ACC112 (cell line): ENCODE data around the gene TRABD2B.

ENCODE experiments used
- H2AFZ ChIP-seq: fragments of 200-600 bp; sonication (generic); one replicate; pipeline ENCODE4 v1.6.0; 2017; ENCODE audit warnings: antibody characterized with exemption, low read length; ENCODE audit not compliant: unreplicated experiment
- H3K27ac ChIP-seq: fragments of 200-600 bp; sonication (generic); 2 replicates; pipeline ENCODE4 v1.5.1; 2014; ENCODE audit warnings: low read depth, mild to moderate bottlenecking, antibody characterized with exemption, low read length, moderate library complexity
- H3K27me3 ChIP-seq: fragments of 200-600 bp; sonication (generic); 2 replicates; pipeline ENCODE4 v1.6.1; 2014; ENCODE audit warnings: mild to moderate bottlenecking, antibody characterized with exemption, low read length, moderate library complexity, mixed read lengths; ENCODE audit not compliant: insufficient read depth
- H3K36me3 ChIP-seq: fragments of 200-600 bp; sonication (generic); 2 replicates; pipeline ENCODE4 v1.6.1; 2016; ENCODE audit warnings: mild to moderate bottlenecking, antibody characterized with exemption, low read length, moderate library complexity, mixed read lengths; ENCODE audit not compliant: insufficient read depth
- H3K4me1 ChIP-seq: fragments of 200-600 bp; sonication (generic); one replicate; pipeline ENCODE4 v1.6.1; 2016; ENCODE audit warnings: low read length, mixed read lengths; ENCODE audit not compliant: insufficient read depth, unreplicated experiment, control insufficient read depth
- H3K4me3 ChIP-seq: fragments of 200-600 bp; sonication (generic); 2 replicates; pipeline ENCODE4 v1.5.1; 2014; ENCODE audit warnings: mild to moderate bottlenecking, low read depth, low read length
- H3K79me2 ChIP-seq: fragments of 200-600 bp; sonication (generic); one replicate; pipeline ENCODE4 v1.6.0; 2016; ENCODE audit warnings: low read length; ENCODE audit not compliant: control insufficient read depth, unreplicated experiment, insufficient read depth

The TRABD2B gene

DNA sequence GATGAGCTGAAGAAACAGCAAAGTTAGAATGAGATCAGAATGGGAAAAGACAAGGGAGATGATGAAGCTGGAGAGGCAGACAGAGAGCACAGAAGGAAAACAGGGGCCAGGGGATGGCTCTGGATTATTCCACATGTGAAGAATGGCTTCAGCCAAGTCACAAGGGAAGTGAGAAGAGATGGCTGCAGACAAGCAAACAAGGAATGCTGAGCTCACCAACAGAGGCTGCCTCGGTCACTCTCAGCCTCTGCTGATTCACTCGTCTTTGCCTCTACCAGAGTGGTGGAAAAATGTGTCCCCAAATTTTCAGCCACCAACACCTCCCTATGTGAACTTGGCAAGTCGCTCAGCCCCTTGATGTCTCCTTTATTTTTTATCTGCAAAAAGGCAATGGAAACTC is 46.7 kb downstream of the TRABD2B start:
- Histone ChIP-seq H3K4me1 (no peaks in the 10 kb centered on the region), H3K27ac (no peak overlapping the region), H3K4me3 (no peak overlapping the region), H2AFZ (no peak overlapping the region), H3K27me3 (no peaks in the 10 kb centered on the region), H3K36me3 (no peaks in the 10 kb centered on the region), H3K79me2 (no peaks in the 10 kb centered on the region)

DNA sequence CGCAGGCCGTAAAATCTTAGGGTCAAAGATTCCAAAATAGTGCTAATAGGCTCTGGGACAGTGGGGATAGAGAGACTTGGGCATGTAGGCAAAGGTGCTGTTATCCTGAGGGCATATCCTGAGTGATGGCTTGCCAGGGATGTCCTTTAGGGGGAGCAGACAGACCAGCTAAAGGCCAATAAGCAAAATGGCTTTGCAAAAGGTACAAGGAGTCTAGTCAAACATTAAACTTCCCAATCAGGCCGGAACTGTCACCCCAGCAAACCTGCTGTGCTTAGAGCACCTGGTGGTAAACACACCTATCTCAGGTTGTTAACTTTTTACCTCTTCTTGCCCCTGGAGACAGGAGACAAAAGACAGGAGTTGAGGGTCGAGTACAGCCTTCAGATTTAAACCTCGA is 49.1 kb downstream of the TRABD2B start:
- H3K4me1 ChIP-seq = no peaks in the 10 kb centered on the region
- no peaks in the 10 kb centered on the region for H3K79me2 ChIP-seq
- H3K27ac ChIP-seq = no peak overlapping the region
- no peak overlapping the region for H2AFZ ChIP-seq
- no peaks in the 10 kb centered on the region for H3K27me3 ChIP-seq
- H3K4me3 ChIP-seq = no peak overlapping the region
- no peaks in the 10 kb centered on the region for H3K36me3 ChIP-seq

DNA sequence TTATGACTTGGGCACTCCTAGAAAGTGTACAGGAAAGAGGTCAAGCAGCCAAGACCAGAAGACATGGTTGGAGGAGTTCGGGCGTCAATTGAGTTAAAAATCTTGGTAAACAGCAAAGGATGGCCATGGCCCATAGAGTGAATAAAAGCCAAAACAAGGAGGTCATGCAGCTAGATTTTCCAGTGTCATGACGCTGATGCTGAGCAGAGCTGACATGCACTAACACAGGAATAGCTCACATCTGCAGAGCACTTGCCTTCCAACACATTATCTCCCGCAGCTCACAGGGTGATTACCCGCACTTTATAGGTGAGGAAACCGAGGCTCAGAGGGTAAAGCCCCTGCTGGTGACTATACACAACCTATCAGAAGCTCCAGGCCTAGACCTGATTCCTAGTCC is 49.7 kb downstream of the TRABD2B start:
- H3K27ac ChIP-seq = no peak overlapping the region

DNA sequence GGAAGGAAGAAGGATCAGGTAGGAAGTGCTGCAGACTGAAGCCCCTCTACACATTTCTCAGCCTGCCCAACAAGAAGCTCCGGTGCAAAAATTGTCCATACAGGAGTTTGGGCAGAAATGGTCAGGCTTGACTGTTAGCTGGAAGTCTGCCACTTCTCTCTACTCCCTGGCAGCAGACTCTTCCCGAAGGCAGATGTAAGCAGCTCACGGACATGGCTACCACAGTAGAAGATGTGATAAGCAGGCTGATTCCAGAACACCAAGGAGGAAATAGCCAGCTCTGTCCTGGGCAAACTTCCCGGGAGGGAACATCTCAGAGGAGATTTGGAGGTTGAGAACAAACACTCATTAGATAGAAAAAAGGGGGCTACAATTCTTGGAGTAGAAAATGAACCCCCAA is 52.6 kb downstream of the TRABD2B start:
- no peak overlapping the region for H3K27ac ChIP-seq
- H3K36me3 ChIP-seq = no peaks in the 10 kb centered on the region
- H2AFZ ChIP-seq = no peak overlapping the region
- no peak overlapping the region for H3K4me3 ChIP-seq
- H3K27me3 ChIP-seq = no peaks in the 10 kb centered on the region
- no peaks in the 10 kb centered on the region for H3K4me1 ChIP-seq
- H3K79me2 ChIP-seq = no peaks in the 10 kb centered on the region

More for the DNA sequence above, 49.7 kb downstream of the TRABD2B start:
- H3K4me1 ChIP-seq = no peaks in the 10 kb centered on the region
- no peak overlapping the region for H3K4me3 ChIP-seq
- no peaks in the 10 kb centered on the region for H3K36me3 ChIP-seq
- no peak overlapping the region for H2AFZ ChIP-seq
- no peaks in the 10 kb centered on the region for H3K27me3 ChIP-seq
- no peaks in the 10 kb centered on the region for H3K79me2 ChIP-seq

DNA sequence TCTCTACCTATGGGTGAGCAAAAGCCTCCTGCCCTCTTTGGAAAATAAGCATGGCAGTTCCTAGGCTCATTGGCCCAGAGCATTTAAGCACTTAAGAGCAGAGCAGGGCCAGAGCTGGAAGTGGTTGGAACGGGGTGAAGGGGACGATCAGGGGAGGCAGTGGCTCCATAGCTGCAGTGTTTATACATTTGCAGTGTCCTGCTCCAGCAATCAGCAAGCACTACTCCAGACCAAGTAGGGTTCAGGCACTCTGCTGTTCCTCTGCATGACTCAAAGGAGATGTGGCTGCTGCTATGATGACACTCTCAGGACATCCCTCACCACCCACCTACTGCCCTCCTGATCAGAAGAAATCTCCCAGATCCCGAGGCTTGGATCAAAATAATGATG is 55.0 kb downstream of the TRABD2B start:
- Histone ChIP-seq H3K27ac (no peak overlapping the region), H3K4me1 (no peaks in the 10 kb centered on the region), H3K79me2 (no peaks in the 10 kb centered on the region), H3K27me3 (no peaks in the 10 kb centered on the region), H3K4me3 (no peak overlapping the region), H3K36me3 (no peaks in the 10 kb centered on the region), H2AFZ (no peak overlapping the region)

DNA sequence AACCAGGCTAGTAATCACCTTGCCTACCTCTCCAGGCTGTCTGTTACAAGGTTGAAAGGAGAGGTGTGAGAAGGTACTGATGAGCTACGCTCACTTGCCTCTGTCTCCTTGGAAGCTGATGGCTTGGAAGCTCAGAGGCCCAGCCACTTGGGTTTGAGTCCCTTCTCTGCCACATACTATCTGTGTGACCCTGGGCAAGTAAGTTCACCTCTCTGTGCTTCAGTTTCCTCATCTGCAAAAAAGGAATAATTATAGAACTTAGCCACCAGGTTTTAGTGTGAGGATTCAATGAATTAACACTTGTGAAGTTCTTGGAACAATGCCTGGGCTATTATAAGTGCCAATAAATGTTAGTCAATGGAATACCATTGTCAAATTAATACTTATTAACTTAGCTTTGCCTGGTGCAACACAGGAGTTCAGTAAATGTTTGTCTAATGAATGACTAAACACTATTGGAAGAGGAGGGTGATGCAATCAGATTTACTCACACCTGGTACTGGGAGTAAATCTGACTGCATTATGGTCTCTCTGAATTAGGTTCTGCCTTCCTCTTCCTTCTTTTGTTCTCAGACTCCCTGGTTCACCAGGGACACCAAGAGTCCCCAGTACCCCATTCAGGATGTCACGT is 55.5 kb downstream of the TRABD2B start:
- H3K4me1 ChIP-seq = no peaks in the 10 kb centered on the region
- no peak overlapping the region for H3K27ac ChIP-seq

DNA sequence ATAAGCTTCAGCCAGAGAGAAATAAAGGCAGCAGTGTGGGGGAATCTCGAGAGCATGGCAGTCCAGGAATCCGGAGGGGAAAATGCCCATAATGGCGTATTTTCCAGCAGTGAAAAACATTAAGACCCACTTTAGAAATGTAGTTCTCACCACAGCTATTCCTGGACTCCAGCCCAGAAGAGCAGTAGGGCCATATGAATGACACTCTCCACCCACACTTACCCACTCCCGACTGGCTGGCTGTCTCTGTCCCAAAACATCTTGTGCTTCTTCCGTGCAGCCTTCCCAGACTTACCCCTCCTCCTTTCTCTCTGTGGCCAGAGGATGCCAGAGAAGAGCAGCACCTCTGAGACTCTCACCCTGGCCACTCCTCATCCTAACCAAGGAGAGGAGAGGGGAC is 56.4 kb downstream of the TRABD2B start:
- H3K36me3 ChIP-seq = no peaks in the 10 kb centered on the region
- no peak overlapping the region for H3K27ac ChIP-seq
- no peaks in the 10 kb centered on the region for H3K27me3 ChIP-seq
- no peak overlapping the region for H2AFZ ChIP-seq
- no peak overlapping the region for H3K4me3 ChIP-seq
- no peaks in the 10 kb centered on the region for H3K4me1 ChIP-seq
- H3K79me2 ChIP-seq = no peaks in the 10 kb centered on the region

More for the DNA sequence above, 55.5 kb downstream of the TRABD2B start:
- Histone ChIP-seq H3K36me3 (no peaks in the 10 kb centered on the region), H2AFZ (no peak overlapping the region), H3K27me3 (no peaks in the 10 kb centered on the region), H3K79me2 (no peaks in the 10 kb centered on the region), H3K4me3 (no peak overlapping the region)

DNA sequence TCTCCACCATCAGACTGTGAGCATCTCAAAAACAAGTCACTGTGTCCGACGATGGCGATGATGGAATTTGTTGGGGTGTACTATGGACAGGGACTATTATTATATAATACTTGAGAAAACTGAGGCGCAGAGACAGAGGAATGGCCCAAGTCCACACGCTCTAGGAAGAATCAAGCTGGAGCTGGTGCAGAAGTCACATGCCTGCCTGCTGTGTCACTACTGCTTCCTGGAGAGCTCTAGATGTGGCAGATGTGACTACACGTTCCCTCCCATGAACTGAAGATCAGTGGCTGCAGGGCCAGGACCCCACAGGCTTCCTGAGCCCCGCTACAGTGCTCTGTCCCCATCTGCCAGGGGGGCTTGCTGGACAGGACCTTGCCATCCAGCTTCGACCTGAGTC is 56.9 kb downstream of the TRABD2B start:
- Histone ChIP-seq H3K4me3 (no peak overlapping the region), H3K27ac (no peak overlapping the region), H3K4me1 (no peaks in the 10 kb centered on the region), H3K27me3 (no peaks in the 10 kb centered on the region), H3K79me2 (no peaks in the 10 kb centered on the region), H3K36me3 (no peaks in the 10 kb centered on the region), H2AFZ (no peak overlapping the region)

DNA sequence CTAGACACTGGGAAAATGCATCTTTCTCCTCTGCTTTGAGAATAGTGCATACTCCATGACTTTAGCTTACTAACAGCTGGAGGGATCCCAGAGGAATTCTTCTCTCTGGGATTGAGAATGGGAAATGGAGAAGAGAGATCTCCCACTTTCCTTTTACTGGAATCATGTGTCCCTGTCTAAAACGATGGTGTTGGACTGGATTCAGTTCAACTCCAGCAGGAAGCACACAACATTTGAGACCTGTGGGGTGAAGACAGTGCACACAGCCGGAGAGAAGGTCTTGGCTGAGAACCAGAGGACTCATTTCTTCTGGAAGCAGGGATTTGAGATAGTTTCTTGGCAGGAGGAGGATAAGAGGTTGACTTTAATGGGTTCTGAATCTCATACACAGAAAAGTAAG is 58.7 kb downstream of the TRABD2B start:
- no peaks in the 10 kb centered on the region for H3K36me3 ChIP-seq
- H3K79me2 ChIP-seq = no peaks in the 10 kb centered on the region
- H3K27ac ChIP-seq = no peak overlapping the region
- no peak overlapping the region for H3K4me3 ChIP-seq
- H2AFZ ChIP-seq = no peak overlapping the region
- H3K4me1 ChIP-seq = no peaks in the 10 kb centered on the region
- no peaks in the 10 kb centered on the region for H3K27me3 ChIP-seq

DNA sequence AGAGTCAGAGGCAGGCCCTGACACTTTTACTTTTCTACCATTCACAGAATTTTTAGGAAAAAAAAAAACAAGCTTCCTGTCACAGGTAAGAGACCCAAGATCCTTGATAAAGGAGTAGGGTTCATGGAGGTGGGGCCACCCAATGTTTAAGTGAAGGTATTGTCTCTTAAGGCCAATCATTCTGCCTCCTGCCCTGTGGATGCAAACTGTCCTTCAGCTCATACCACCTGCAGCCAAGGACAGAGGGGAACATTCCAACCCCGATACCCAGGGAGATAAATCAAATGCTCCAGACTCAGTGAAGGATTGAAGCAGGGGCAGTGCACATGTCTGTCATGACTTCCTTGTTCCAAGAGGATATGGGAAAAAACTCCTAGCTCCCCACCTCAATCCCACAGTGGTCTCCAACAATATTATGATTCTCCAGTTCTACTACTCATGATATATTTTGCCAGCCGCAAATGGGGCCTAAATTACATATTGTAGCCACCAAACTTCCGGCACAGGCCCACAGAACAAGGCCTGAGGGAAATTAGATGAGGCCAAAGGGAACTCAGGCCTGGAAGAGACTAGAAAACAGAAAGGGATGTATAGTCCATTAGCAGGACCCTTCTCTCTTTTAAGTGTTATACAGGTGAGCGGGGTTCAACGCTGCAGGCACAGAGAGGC is 59.5 kb downstream of the TRABD2B start:
- H3K4me3 ChIP-seq = no peak overlapping the region
- H3K36me3 ChIP-seq = no peaks in the 10 kb centered on the region
- H2AFZ ChIP-seq = no peak overlapping the region
- no peaks in the 10 kb centered on the region for H3K79me2 ChIP-seq
- H3K27ac ChIP-seq = no peak overlapping the region
- H3K4me1 ChIP-seq = no peaks in the 10 kb centered on the region
- H3K27me3 ChIP-seq = no peaks in the 10 kb centered on the region

DNA sequence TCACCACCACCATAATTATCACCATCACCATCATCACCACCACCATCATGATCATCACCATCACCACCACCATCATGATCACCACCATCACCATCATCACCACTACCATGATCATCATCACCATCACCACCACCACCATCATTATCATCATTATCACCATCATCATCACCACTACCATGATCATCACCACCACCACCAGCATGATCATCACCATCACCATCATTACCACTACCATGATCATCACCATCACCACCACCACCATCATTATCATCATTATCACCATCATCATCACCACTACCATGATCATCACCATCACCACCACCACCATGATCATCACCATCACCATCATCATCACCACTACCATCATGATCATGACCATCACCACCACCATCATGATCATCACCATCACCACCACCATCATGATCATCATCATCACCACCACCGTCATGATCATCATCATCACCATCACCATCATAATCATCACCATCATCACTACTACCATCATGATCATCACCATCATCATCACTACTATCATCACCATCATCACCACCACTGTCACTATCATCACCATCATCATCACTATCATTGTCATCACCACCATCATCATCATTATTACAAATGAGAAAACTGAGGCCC is 60.2 kb downstream of the TRABD2B start:
- Histone ChIP-seq H3K4me3 (no peak overlapping the region), H3K36me3 (no peaks in the 10 kb centered on the region), H3K79me2 (no peaks in the 10 kb centered on the region), H2AFZ (no peak overlapping the region), H3K27ac (no peak overlapping the region), H3K4me1 (no peaks in the 10 kb centered on the region), H3K27me3 (no peaks in the 10 kb centered on the region)
